HEK293 (cell line): ENCODE measurements around the gene ZNF565.

Experiments used
- HOXC10 ChIP-seq: sonication (generic); formaldehyde crosslinking; IDR thresholded peaks from 2 replicates; pipeline ENCODE4 v1.8.1; 2023; ENCODE audit warnings: mild to moderate bottlenecking, missing genetic modification reagents
- HOXD13 ChIP-seq: sonication (generic); formaldehyde crosslinking; IDR thresholded peaks from 2 replicates; pipeline ENCODE4 v1.8.0; 2022; ENCODE audit warnings: missing genetic modification reagents, borderline replicate concordance
- ZBTB48 ChIP-seq: fragments of 450-650 bp; formaldehyde crosslinking; IDR thresholded peaks from 2 replicates; pipeline ENCODE4 v1.5.1; 2016; ENCODE audit warnings: missing biosample characterization, missing genetic modification characterization
- ZBTB8A ChIP-seq: fragments of 450-650 bp; formaldehyde crosslinking; IDR thresholded peaks from 2 replicates; pipeline ENCODE4 v1.5.1; 2016; ENCODE audit warnings: missing biosample characterization, missing genetic modification characterization
- ZFHX2 ChIP-seq: fragments of 450-650 bp; formaldehyde crosslinking; conservative IDR thresholded peaks from 2 replicates; pipeline ENCODE4 v1.5.1; 2016; ENCODE audit warnings: missing biosample characterization, missing genetic modification characterization
- ZFP41 ChIP-seq: fragments of 450-650 bp; formaldehyde crosslinking; IDR thresholded peaks from 2 replicates; pipeline ENCODE4 v1.5.1; 2016; ENCODE audit warnings: missing biosample characterization, missing genetic modification characterization, borderline replicate concordance
- ZNF121 ChIP-seq: fragments of 450-650 bp; formaldehyde crosslinking; IDR thresholded peaks from 2 replicates; pipeline ENCODE4 v1.5.1; 2016; ENCODE audit warnings: missing biosample characterization, missing genetic modification characterization
- ZNF677 ChIP-seq: fragments of 450-650 bp; IDR thresholded peaks from 2 replicates; pipeline ENCODE4 v1.5.0; 2018; ENCODE audit warnings: missing biosample characterization, mild to moderate bottlenecking, missing genetic modification characterization, moderate library complexity
- TF ChIP-seq, protein P1 (sequence below): fragments of 450-650 bp; formaldehyde crosslinking; IDR thresholded peaks from 2 replicates; pipeline ENCODE4 v1.5.1; 2016; ENCODE audit warnings: missing biosample characterization, missing genetic modification characterization
- TF ChIP-seq, protein P2 (sequence below): fragments of 450-650 bp; IDR thresholded peaks from 2 replicates; pipeline ENCODE4 v1.5.1; 2018; ENCODE audit warnings: missing biosample characterization, missing genetic modification characterization
- TF ChIP-seq, protein P3 (sequence below): fragments of 450-650 bp; formaldehyde crosslinking; IDR thresholded peaks from 2 replicates; pipeline ENCODE4 v1.5.1; 2016; ENCODE audit warnings: missing biosample characterization, missing genetic modification characterization
- TF ChIP-seq, protein P4 (sequence below): fragments of 450-650 bp; formaldehyde crosslinking; IDR thresholded peaks from 2 replicates; pipeline ENCODE4 v1.5.1; 2016; ENCODE audit warnings: missing biosample characterization, missing genetic modification characterization, borderline replicate concordance

DNA sequence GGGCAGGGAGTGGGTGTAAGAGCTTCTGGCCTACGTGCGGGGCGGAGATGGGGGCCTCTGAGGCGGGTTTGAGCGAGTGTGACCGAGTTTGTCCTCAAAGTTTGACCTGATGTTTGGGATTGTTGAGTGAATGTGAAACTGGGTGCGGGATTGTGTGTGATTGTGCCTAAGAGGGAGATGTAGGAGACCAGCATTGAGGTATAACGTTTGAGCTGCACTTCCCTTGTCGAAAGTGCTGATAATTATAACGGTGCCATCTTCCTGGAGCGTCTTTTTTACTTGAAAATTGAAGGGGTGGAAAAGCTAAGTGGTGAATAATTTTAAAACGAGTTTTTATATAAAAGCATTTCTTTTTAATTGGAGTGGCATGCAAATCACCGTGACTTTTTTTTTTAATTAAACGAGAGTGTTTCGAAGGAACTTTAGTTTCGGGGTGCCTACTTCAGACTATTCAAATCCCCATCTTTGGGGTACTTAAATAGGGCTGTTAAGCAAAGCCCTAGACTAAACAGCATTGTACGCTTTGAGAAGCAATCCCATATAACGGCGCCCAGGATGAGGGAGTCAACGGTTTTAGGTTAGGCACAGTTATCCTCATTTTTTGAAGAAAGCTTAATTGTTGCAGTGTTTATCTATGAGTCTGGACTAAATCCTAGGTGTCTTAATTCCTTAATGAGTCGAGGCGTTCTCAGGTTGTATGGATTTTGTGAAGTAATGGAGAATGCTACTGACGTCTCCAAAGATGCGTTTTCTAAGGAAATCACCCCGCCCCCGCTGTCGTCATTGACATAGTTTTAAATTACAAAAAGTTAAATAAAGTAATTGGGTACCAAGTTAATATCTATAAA is 1.0 kb upstream of the ZNF565 start:
- TF ChIP-seq, protein P1, sequence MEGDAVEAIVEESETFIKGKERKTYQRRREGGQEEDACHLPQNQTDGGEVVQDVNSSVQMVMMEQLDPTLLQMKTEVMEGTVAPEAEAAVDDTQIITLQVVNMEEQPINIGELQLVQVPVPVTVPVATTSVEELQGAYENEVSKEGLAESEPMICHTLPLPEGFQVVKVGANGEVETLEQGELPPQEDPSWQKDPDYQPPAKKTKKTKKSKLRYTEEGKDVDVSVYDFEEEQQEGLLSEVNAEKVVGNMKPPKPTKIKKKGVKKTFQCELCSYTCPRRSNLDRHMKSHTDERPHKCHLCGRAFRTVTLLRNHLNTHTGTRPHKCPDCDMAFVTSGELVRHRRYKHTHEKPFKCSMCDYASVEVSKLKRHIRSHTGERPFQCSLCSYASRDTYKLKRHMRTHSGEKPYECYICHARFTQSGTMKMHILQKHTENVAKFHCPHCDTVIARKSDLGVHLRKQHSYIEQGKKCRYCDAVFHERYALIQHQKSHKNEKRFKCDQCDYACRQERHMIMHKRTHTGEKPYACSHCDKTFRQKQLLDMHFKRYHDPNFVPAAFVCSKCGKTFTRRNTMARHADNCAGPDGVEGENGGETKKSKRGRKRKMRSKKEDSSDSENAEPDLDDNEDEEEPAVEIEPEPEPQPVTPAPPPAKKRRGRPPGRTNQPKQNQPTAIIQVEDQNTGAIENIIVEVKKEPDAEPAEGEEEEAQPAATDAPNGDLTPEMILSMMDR (tag by site-specific recombination) = no peak
- TF ChIP-seq, protein P2, sequence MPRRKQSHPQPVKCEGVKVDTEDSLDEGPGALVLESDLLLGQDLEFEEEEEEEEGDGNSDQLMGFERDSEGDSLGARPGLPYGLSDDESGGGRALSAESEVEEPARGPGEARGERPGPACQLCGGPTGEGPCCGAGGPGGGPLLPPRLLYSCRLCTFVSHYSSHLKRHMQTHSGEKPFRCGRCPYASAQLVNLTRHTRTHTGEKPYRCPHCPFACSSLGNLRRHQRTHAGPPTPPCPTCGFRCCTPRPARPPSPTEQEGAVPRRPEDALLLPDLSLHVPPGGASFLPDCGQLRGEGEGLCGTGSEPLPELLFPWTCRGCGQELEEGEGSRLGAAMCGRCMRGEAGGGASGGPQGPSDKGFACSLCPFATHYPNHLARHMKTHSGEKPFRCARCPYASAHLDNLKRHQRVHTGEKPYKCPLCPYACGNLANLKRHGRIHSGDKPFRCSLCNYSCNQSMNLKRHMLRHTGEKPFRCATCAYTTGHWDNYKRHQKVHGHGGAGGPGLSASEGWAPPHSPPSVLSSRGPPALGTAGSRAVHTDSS (tag by site-specific recombination) = no peak
- no peak for TF ChIP-seq ZNF121 (tag by site-specific recombination)
- TF ChIP-seq, protein P3, sequence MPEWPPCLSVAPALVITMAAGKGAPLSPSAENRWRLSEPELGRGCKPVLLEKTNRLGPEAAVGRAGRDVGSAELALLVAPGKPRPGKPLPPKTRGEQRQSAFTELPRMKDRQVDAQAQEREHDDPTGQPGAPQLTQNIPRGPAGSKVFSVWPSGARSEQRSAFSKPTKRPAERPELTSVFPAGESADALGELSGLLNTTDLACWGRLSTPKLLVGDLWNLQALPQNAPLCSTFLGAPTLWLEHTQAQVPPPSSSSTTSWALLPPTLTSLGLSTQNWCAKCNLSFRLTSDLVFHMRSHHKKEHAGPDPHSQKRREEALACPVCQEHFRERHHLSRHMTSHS (tag by site-specific recombination) = 0 out of 2 replicates have a peak, but pooled peaks have one; percentile 31
- TF ChIP-seq, protein P4, sequence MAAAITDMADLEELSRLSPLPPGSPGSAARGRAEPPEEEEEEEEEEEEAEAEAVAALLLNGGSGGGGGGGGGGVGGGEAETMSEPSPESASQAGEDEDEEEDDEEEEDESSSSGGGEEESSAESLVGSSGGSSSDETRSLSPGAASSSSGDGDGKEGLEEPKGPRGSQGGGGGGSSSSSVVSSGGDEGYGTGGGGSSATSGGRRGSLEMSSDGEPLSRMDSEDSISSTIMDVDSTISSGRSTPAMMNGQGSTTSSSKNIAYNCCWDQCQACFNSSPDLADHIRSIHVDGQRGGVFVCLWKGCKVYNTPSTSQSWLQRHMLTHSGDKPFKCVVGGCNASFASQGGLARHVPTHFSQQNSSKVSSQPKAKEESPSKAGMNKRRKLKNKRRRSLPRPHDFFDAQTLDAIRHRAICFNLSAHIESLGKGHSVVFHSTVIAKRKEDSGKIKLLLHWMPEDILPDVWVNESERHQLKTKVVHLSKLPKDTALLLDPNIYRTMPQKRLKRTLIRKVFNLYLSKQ (tag by site-specific recombination) = 0 out of 2 replicates have a peak, but pooled peaks have one; percentile 53
- no peak; the same call in 1 of the 2 replicates for TF ChIP-seq ZBTB8A (tag by site-specific recombination)
- no peak for TF ChIP-seq HOXC10 (CRISPR knock-in tag)
- no peak for TF ChIP-seq HOXD13 (CRISPR knock-in tag)
- no peak for TF ChIP-seq ZFP41 (tag by site-specific recombination)
- TF ChIP-seq ZNF677 (tag by site-specific recombination) = no peak
- no peak; the same call in none of the 2 replicates for TF ChIP-seq ZBTB48 (tag by site-specific recombination)
- TF ChIP-seq ZFHX2 (tag by site-specific recombination) = peak; percentile 80; the same call in 1 of the 2 replicates
